Suprapubic skin (tissue), 4 donors: ENCODE results near the gene TBX10. TPM values are rescaled to one million over a fixed set of nuclear protein-coding genes. Genes with fewer than 3 reads are reported as not detected.
"Not testable (repeated sequence)": the region's sequence is repeated elsewhere in the genome, so short reads cannot be mapped to it uniquely, and the experiment has no call there.

ENCODE experiments used
- DNase-seq, 2 donors: peaks; one replicate each; pipeline ENCODE4 v3.0.0-alpha.2; 2019; ENCODE audit warnings: low spot score in 2 of 2
- H3K27ac ChIP-seq: fragments of 200-600 bp; sonication (generic); one replicate; pipeline ENCODE4 v1.5.1; 2019
- H3K27me3 ChIP-seq: fragments of 200-600 bp; sonication (generic); one replicate; pipeline ENCODE4 v1.5.1; 2019
- H3K36me3 ChIP-seq: fragments of 200-600 bp; sonication (generic); one replicate; pipeline ENCODE4 v1.5.1; 2019
- H3K4me1 ChIP-seq: fragments of 200-600 bp; sonication (generic); one replicate; pipeline ENCODE4 v1.5.1; 2019
- H3K4me3 ChIP-seq: fragments of 200-600 bp; sonication (generic); one replicate; pipeline ENCODE4 v1.5.1; 2019; ENCODE audit warnings: mild to moderate bottlenecking
- H3K9me3 ChIP-seq: fragments of 200-600 bp; sonication (generic); one replicate; pipeline ENCODE4 v1.5.1; 2019
- EP300 ChIP-seq: sonication (generic); formaldehyde crosslinking; IDR thresholded peaks from one replicate; pipeline ENCODE4 v1.6.1; 2017; ENCODE audit warnings: antibody characterized with exemption
- POLR2A ChIP-seq, 2 donors: fragments of 450-650 bp; IDR thresholded peaks; one replicate each; pipeline ENCODE4 v1.6.1; 2017; ENCODE audit warnings: antibody characterized with exemption in 2 of 2, mild to moderate bottlenecking in 2 of 2, moderate library complexity in 2 of 2
- POLR2AphosphoS5 ChIP-seq, 3 donors: sonication (generic); formaldehyde crosslinking; IDR thresholded peaks; one replicate each; pipeline ENCODE4 v1.6.1; 2017; ENCODE audit warnings: antibody characterized with exemption in 3 of 3
- WGBS: methylation state at CpG from one replicate; pipeline ENCODE4 v1.1.5; 2018; 5-methylcytosine and 5-hydroxymethylcytosine counted together
- total RNA-seq, 4 donors: library from RNA; depleted of rRNA; stranded (reverse); fragments of >200 nt; gene quantifications; one replicate each; pipeline ENCODE4 v1.1.0, GENCODE V29; 2016
- TF ChIP-seq, protein P1 (sequence below), 2 donors: fragments of 200-600 bp in 1 of 2; fragments of 450-650 bp in 1 of 2; sonication (generic) in 1 of 2; IDR thresholded peaks; one replicate each; pipeline ENCODE4 v1.5.1; 2016 to 2019; ENCODE audit warnings: antibody characterized with exemption in 2 of 2, mild to moderate bottlenecking in 1 of 2, moderate library complexity in 1 of 2

The TBX10 gene
- total RNA-seq, 4 donors from 2014 or later, result not detected

DNA sequence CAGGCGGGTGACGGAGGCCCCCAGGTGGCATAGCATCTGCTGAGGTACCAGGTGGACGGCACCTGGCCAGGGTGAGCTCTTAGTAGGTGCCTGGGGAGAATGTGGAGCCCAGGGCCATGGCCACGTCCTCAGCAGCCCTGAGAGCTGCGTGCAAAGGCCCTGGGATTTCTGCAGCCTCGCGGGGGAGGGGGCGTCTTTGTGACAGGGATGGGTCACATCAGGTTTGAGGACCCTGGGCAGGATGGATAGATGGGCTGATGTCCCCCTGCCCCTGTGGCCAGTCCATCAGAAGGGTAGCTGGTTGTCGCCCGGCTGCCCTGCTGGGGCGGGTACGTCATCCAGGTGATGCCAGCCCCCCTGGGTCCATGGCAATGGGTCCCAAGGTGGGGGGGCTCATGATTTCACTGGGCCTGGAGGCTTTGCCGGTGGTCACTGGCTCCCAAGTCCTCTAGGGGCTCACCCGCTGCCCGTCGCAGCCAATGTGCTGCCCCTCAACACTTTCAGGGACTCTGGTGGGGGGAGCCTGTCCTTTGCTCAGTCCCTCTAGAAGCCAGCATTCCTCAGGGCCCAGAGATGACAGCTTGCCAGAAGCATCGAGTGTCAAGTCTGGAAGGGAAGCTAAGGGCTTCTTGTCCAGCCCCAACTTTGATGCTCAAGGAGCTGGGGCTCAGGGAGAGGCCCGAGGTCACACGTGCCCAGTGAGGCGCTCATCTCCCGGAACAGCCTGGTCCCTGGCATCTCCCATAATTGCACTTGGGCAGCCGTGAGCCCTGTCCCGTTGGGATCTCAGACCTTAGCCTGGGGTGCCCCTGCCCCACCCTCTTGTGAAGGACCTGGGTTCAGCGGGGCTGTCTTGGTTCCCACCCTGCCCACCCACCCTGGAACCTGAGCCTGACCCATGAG, 777 bp downstream of the TBX10 start:
- TF ChIP-seq EP300 (no peak), POLR2A (IDR thresholded peaks at IDR 0.05) (no peak), POLR2AphosphoS5 (IDR thresholded peaks at IDR 0.05) (no peak)
- TF ChIP-seq, protein P1, sequence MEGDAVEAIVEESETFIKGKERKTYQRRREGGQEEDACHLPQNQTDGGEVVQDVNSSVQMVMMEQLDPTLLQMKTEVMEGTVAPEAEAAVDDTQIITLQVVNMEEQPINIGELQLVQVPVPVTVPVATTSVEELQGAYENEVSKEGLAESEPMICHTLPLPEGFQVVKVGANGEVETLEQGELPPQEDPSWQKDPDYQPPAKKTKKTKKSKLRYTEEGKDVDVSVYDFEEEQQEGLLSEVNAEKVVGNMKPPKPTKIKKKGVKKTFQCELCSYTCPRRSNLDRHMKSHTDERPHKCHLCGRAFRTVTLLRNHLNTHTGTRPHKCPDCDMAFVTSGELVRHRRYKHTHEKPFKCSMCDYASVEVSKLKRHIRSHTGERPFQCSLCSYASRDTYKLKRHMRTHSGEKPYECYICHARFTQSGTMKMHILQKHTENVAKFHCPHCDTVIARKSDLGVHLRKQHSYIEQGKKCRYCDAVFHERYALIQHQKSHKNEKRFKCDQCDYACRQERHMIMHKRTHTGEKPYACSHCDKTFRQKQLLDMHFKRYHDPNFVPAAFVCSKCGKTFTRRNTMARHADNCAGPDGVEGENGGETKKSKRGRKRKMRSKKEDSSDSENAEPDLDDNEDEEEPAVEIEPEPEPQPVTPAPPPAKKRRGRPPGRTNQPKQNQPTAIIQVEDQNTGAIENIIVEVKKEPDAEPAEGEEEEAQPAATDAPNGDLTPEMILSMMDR (IDR thresholded peaks at IDR 0.05), result no peak
- no peak overlapping the region for H3K4me3 ChIP-seq
- no peaks in the 10 kb centered on the region for H3K9me3 ChIP-seq
- peaks cover 27% of the 10 kb centered on the region for H3K27me3 ChIP-seq
- peaks cover 6% of the 10 kb centered on the region for H3K4me1 ChIP-seq
- 98% methylated on average over 7 of the region's 24 CpGs for WGBS
- DNase-seq, result no peak
- H3K36me3 ChIP-seq, result no peaks in the 10 kb centered on the region
- no peak overlapping the region for H3K27ac ChIP-seq

DNA sequence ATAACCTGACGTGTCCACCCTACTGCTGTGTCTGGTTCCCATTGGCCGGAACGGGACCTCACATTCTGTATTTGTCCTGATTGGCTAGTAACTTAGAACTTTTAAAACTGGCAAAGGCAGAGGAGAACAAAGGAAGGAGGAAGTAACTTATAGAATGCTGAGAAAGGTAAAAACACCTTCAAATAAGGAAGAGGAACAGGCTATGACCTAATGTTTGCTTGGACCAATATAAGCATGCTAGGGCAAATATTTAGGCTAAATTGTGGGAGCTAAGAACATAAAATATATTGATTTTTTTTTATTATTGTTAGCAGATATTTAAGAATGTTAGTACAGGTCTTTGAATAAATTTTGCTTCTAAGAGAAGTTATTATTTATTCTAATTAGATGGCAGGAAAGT, 2.1 kb downstream of the TBX10 start:
- peaks cover 27% of the 10 kb centered on the region for H3K27me3 ChIP-seq
- H3K4me1 ChIP-seq, DNase-seq, H3K4me3 ChIP-seq, H3K36me3 ChIP-seq, H3K9me3 ChIP-seq, H3K27ac ChIP-seq: not testable (repeated sequence)
- 91% methylated on average over 3 of the region's 3 CpGs for WGBS

- no peak for TF ChIP-seq EP300
- Histone ChIP-seq H3K4me1 (peaks cover 6% of the 10 kb centered on the region), H3K27me3 (peaks cover 27% of the 10 kb centered on the region), H3K27ac (no peak overlapping the region), H3K36me3 (no peaks in the 10 kb centered on the region), H3K9me3 (no peaks in the 10 kb centered on the region), H3K4me3 (no peak overlapping the region)
- no peak for DNase-seq
- WGBS, result 59% methylated on average over 6 of the region's 6 CpGs
Observed at GRCh38 chr11:67636962-67637361, 2.6 kb downstream of the TBX10 start.

DNA sequence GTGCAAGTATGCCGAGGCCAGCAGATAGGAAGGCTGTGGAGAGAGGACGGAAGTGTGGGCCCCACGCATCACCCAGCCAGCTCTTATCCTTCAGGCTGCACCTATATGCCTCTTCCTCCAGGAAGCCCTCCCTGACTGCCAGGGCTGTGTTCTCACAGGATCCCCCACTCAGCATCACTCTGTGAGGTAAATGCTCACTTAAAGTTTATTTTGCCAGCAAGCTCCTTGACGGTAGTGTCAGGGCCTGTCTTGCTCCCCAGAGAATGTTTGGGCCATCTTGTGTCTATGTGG, 4.4 kb downstream of the TBX10 start:
- TF ChIP-seq, protein P1 (IDR thresholded peaks at IDR 0.05), result no peak
- TF ChIP-seq EP300 (no peak), POLR2AphosphoS5 (IDR thresholded peaks at IDR 0.05) (no peak), POLR2A (IDR thresholded peaks at IDR 0.05) (no peak)
- H3K9me3 ChIP-seq, result no peaks in the 10 kb centered on the region
- H3K4me1 ChIP-seq, result peaks cover 14% of the 10 kb centered on the region
- WGBS, result 82% methylated on average over 4 of the region's 4 CpGs
- H3K27me3 ChIP-seq, result peaks cover 15% of the 10 kb centered on the region
- H3K4me3 ChIP-seq, result no peak overlapping the region
- H3K36me3 ChIP-seq, result no peaks in the 10 kb centered on the region
- H3K27ac ChIP-seq, result no peak overlapping the region
- peak in 1 of 2 donors; percentile 29 for DNase-seq

GRCh38 chr11:67634366-67635230, 5.0 kb downstream of the TBX10 start:
- DNase-seq, result peak in 1 of 2 donors; percentile 54
- Histone ChIP-seq H3K36me3 (no peaks in the 10 kb centered on the region), H3K4me3 (no peak overlapping the region), H3K27ac (no peak overlapping the region), H3K4me1 (peaks cover 10% of the 10 kb centered on the region), H3K27me3 (peaks cover 10% of the 10 kb centered on the region), H3K9me3 (no peaks in the 10 kb centered on the region)
- WGBS, result 84% methylated on average over 12 of the region's 20 CpGs
- TF ChIP-seq EP300, result no peak
- TF ChIP-seq, protein P1 (IDR thresholded peaks at IDR 0.05), result no peak
- TF ChIP-seq POLR2A (IDR thresholded peaks at IDR 0.05), result no peak
- TF ChIP-seq POLR2AphosphoS5 (IDR thresholded peaks at IDR 0.05), result no peak

DNA sequence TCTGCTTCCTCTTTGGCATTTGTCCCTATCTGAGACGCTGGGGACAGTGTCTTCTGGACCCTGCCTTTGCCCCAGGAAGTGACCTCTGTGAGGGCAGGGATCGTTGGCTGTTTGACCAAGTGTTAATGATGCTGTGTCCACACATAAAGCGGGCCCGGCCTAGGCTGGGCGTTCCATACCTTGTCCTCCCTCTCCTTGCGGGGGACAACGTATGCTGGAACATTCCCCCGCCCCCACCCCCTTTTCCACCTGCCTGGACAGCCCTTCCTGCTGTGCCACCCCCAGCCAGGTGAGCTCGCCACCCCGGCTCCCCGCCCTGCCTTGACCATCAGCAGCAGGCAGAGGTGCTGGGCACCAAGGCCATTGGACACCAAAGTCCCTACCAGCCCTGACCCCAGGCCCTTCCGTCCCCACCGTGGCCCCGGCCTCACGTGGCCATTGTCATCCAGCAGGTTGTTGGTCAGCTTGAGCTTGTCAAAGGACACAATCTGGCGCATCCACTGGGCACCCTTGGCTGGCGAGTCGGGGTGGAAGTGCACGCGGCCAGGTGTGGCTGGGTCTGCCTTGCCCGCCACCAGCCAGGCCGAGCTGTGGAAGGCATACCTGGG, 5.7 kb downstream of the TBX10 start:
- WGBS, result 82% methylated on average over 14 of the region's 22 CpGs
- H3K36me3 ChIP-seq, result no peaks in the 10 kb centered on the region
- no peak overlapping the region for H3K4me3 ChIP-seq
- no peak overlapping the region for H3K27ac ChIP-seq
- H3K27me3 ChIP-seq, result peaks cover 2% of the 10 kb centered on the region
- TF ChIP-seq EP300, result no peak
- no peak for TF ChIP-seq POLR2AphosphoS5 (IDR thresholded peaks at IDR 0.05)
- TF ChIP-seq, protein P1 (IDR thresholded peaks at IDR 0.05), result no peak
- TF ChIP-seq POLR2A (IDR thresholded peaks at IDR 0.05), result no peak
- peak; percentile 53 to 80 for DNase-seq
- peaks cover 17% of the 10 kb centered on the region for H3K4me1 ChIP-seq
- H3K9me3 ChIP-seq, result no peaks in the 10 kb centered on the region
